PC-9 (cell line): Measurements from ENCODE around the gene WDR83. TPM values are rescaled to one million over a fixed set of nuclear protein-coding genes. Genes with fewer than 3 reads are reported as not detected.

ENCODE experiments used
- BruUV-seq: library from RNA; stranded (reverse); fragments of 400-500 nt; replicated peaks from 2 replicates; lab custom pipeline; 2021; lab: Mats Ljungman, UMichigan
- CTCF ChIA-PET: fragments of 300-600 bp; sonication (Branson Sonifier 250); formaldehyde crosslinking; loops from one replicate; lab custom pipeline; 2022; ENCODE audit warnings: antibody characterized with exemption; lab: Charles Lee
- POLR2A ChIA-PET: fragments of 300-600 bp; sonication (Branson Sonifier 250); formaldehyde crosslinking; loops from one replicate; lab custom pipeline; 2022; ENCODE audit warnings: antibody characterized with exemption; ENCODE audit not compliant: unreplicated experiment; lab: Charles Lee
- DNase-seq, 2 experiments: peaks; one replicate each; pipeline versions ENCODE4 v3.0.0 to v3.0.0-alpha.2; 2015 to 2022; ENCODE audit warnings: mixed read lengths in 1 of 2
- H2AFZ ChIP-seq: fragments of 200-600 bp; sonication (generic); 2 replicates; pipeline ENCODE4 v1.8.1; 2017; ENCODE audit warnings: antibody characterized with exemption
- H3F3A ChIP-seq: fragments of 200-600 bp; sonication (generic); 2 replicates; pipeline ENCODE4 v1.8.1; 2017; ENCODE audit warnings: antibody characterized with exemption, mild to moderate bottlenecking, low read depth; ENCODE audit not compliant: insufficient read depth
- H3K27ac ChIP-seq: fragments of 200-600 bp; sonication (generic); 2 replicates; pipeline ENCODE4 v1.6.1; 2016; ENCODE audit warnings: mixed run types
- H3K27me3 ChIP-seq: fragments of 200-600 bp; sonication (generic); 2 replicates; pipeline ENCODE4 v1.6.1; 2016; ENCODE audit warnings: low read depth, mixed run types; ENCODE audit not compliant: insufficient read depth
- H3K36me3 ChIP-seq: fragments of 200-600 bp; sonication (generic); 2 replicates; pipeline ENCODE4 v1.6.1; 2016; ENCODE audit warnings: low read depth, mixed run types
- H3K4me1 ChIP-seq: fragments of 200-600 bp; sonication (generic); replicated peaks from 2 replicates; pipeline ENCODE4 v1.6.1; 2016; ENCODE audit warnings: mixed run types; ENCODE audit not compliant: insufficient read depth
- H3K4me2 ChIP-seq: fragments of 200-600 bp; sonication (generic); 2 replicates; pipeline ENCODE4 v1.6.1; 2017; ENCODE audit warnings: mixed run types
- H3K4me3 ChIP-seq: fragments of 200-600 bp; sonication (generic); 2 replicates; pipeline ENCODE4 v1.6.1; 2016; ENCODE audit warnings: mixed run types
- H3K79me2 ChIP-seq: fragments of 200-600 bp; sonication (generic); 2 replicates; pipeline ENCODE4 v1.6.1; 2017; ENCODE audit warnings: low read depth, mixed run types
- H3K9me2 ChIP-seq: fragments of 200-600 bp; sonication (generic); 2 replicates; pipeline ENCODE4 v1.8.1; 2017; ENCODE audit warnings: mild to moderate bottlenecking; ENCODE audit not compliant: insufficient read depth
- H3K9me3 ChIP-seq: fragments of 200-600 bp; sonication (generic); 2 replicates; pipeline ENCODE4 v1.8.1; 2016; ENCODE audit warnings: low read depth; ENCODE audit not compliant: insufficient read depth
- H4K20me1 ChIP-seq: fragments of 200-600 bp; sonication (generic); 2 replicates; pipeline ENCODE4 v1.8.1; 2017; ENCODE audit not compliant: insufficient read depth
- CTCF ChIP-seq: fragments of 200-600 bp; sonication (generic); conservative IDR thresholded peaks from 2 replicates; pipeline ENCODE4 v1.6.1; 2017; ENCODE audit warnings: mixed run types, antibody characterized with exemption, mild to moderate bottlenecking, moderate library complexity
- EZH2 ChIP-seq: fragments of 200-600 bp; sonication (generic); IDR thresholded peaks from 2 replicates; pipeline ENCODE4 v1.8.0; 2017; ENCODE audit warnings: antibody characterized with exemption, low read depth
- intact Hi-C: fragments of 100-400 bp; cut with micrococcal nuclease; formaldehyde crosslinking; loops from one replicate; pipeline ENCODE4 v1.10.0; 2022; ENCODE audit not compliant: unreplicated experiment
- total RNA-seq: library from RNA; stranded (reverse); gene quantifications from 2 replicates; pipeline ENCODE4 v1.2.3, GENCODE V29; 2021

WDR83 gene
- total RNA-seq, 1 experiment from 2014 or later, result 12.9 TPM

GRCh38 chr19:12665671-12666264 lies 839 bp upstream of the WDR83 start:
- no TSS peak for BruUV-seq
- H3K4me2 ChIP-seq, result peak overlapping the region; percentile 81
- H3K27ac ChIP-seq, result no peak overlapping the region
- TF ChIP-seq EZH2 (no peak), CTCF (no peak)
- peaks cover 36% of the 10 kb centered on the region for H3K79me2 ChIP-seq
- no peak for DNase-seq
- H2AFZ ChIP-seq, result peak overlapping the region; percentile 98
- H3K4me3 ChIP-seq, result peak overlapping the region; percentile 98
- no peaks in the 10 kb centered on the region for H3K27me3 ChIP-seq
- H3K9me2 ChIP-seq, result no peaks in the 10 kb centered on the region
- intact Hi-C loops, result loop anchor here (5.0 to 10.0 kb wide), 2 partner anchors 611 to 743 kb away; partner anchors contain the start of gene ZNF878
- peaks cover 26% of the 10 kb centered on the region for H3K4me1 ChIP-seq
- H4K20me1 ChIP-seq, result no peaks in the 10 kb centered on the region
- no peaks in the 10 kb centered on the region for H3K9me3 ChIP-seq
- H3K36me3 ChIP-seq, result 0 out of 2 replicates have a peak, but pooled peaks cover 4% of the 10 kb centered on the region
- POLR2A ChIA-PET, result interaction anchor here (0.6 kb wide), 1 partner anchor 163 kb away, joined by 3 read pairs; no protein-coding TSS in a partner anchor
- CTCF ChIA-PET, result interaction anchor here (0.6 kb wide), 2 partner anchors 507 to 677 kb away, joined by 3 to 4 read pairs; no protein-coding TSS in a partner anchor
- H3F3A ChIP-seq, result peaks cover 19% of the 10 kb centered on the region; the same call in 1 of the 2 replicates

- peak overlapping the region; percentile 98; the same call in 1 of the 2 replicates for H3K4me3 ChIP-seq
- peak overlapping the region; percentile 81 for H3K4me2 ChIP-seq
- intact Hi-C loops, result loop anchor here (2.0 to 10.0 kb wide), 3 partner anchors 613 to 746 kb away; partner anchors contain the start of genes ZNF763 and ZNF878
- POLR2A ChIA-PET, result no interaction called here
- 0 out of 2 replicates have a peak, but pooled peaks cover 4% of the 10 kb centered on the region for H3K36me3 ChIP-seq
- peaks cover 39% of the 10 kb centered on the region for H3K79me2 ChIP-seq
- H3K27me3 ChIP-seq, result no peaks in the 10 kb centered on the region
- DNase-seq, result no peak
- peaks cover 32% of the 10 kb centered on the region for H3F3A ChIP-seq
- no peaks in the 10 kb centered on the region for H3K9me3 ChIP-seq
- no peak overlapping the region for H2AFZ ChIP-seq
- no TSS peak for BruUV-seq
- no peak overlapping the region for H3K27ac ChIP-seq
- peaks cover 29% of the 10 kb centered on the region for H3K4me1 ChIP-seq
- H4K20me1 ChIP-seq, result no peaks in the 10 kb centered on the region
- CTCF ChIA-PET, result no interaction called here
- H3K9me2 ChIP-seq, result no peaks in the 10 kb centered on the region
- TF ChIP-seq CTCF (no peak), EZH2 (no peak)
Measured at GRCh38 chr19:12667731-12668302, 1.2 kb downstream of the WDR83 start.

GRCh38 chr19:12668346-12668745 lies 1.7 kb downstream of the WDR83 start:
- ChIA-PET CTCF (interaction anchor here (0.5 kb wide), 1 partner anchor 182 kb away, joined by 10 read pairs; no protein-coding TSS in a partner anchor), POLR2A (no interaction called here)
- DNase-seq, result no peak
- H3F3A ChIP-seq, result peaks cover 32% of the 10 kb centered on the region
- TSS peak; percentile 45 for BruUV-seq
- TF ChIP-seq EZH2 (no peak), CTCF (no peak)
- peak overlapping the region; percentile 81 for H3K4me2 ChIP-seq
- 0 out of 2 replicates have a peak overlapping the region, but pooled peaks have one; percentile 89 for H2AFZ ChIP-seq
- peak overlapping the region; percentile 81; the same call in 1 of the 2 replicates for H3K27ac ChIP-seq
- no peaks in the 10 kb centered on the region for H3K27me3 ChIP-seq
- no peaks in the 10 kb centered on the region for H4K20me1 ChIP-seq
- H3K36me3 ChIP-seq, result 0 out of 2 replicates have a peak, but pooled peaks cover 4% of the 10 kb centered on the region
- H3K4me1 ChIP-seq, result peaks cover 29% of the 10 kb centered on the region
- intact Hi-C loops, result loop anchor here (2.0 to 10.0 kb wide), 3 partner anchors 614 to 746 kb away; partner anchors contain the start of genes ZNF763 and ZNF878
- H3K9me3 ChIP-seq, result no peaks in the 10 kb centered on the region
- no peaks in the 10 kb centered on the region for H3K9me2 ChIP-seq
- peak overlapping the region; percentile 69 for H3K4me3 ChIP-seq
- peaks cover 39% of the 10 kb centered on the region for H3K79me2 ChIP-seq
